Ovary (tissue), 3 donors: ENCODE measurements around the gene IL13RA1.

Experiments used
- POLR2A ChIP-seq: fragments of 450-650 bp; IDR thresholded peaks from one replicate; pipeline ENCODE4 v1.6.1; 2017; ENCODE audit warnings: antibody characterized with exemption, mild to moderate bottlenecking, moderate library complexity
- TF ChIP-seq, protein P1 (sequence below), 3 donors: fragments of 450-650 bp in 2 of 3; fragments of 200-600 bp in 1 of 3; IDR thresholded peaks; one replicate each; pipeline versions ENCODE4 v1.5.1 to v1.8.0; 2016 to 2022; ENCODE audit warnings: antibody characterized with exemption in 3 of 3, mild to moderate bottlenecking in 1 of 3
- donor health status: DM: no; HTN: no; CAD: no.

DNA sequence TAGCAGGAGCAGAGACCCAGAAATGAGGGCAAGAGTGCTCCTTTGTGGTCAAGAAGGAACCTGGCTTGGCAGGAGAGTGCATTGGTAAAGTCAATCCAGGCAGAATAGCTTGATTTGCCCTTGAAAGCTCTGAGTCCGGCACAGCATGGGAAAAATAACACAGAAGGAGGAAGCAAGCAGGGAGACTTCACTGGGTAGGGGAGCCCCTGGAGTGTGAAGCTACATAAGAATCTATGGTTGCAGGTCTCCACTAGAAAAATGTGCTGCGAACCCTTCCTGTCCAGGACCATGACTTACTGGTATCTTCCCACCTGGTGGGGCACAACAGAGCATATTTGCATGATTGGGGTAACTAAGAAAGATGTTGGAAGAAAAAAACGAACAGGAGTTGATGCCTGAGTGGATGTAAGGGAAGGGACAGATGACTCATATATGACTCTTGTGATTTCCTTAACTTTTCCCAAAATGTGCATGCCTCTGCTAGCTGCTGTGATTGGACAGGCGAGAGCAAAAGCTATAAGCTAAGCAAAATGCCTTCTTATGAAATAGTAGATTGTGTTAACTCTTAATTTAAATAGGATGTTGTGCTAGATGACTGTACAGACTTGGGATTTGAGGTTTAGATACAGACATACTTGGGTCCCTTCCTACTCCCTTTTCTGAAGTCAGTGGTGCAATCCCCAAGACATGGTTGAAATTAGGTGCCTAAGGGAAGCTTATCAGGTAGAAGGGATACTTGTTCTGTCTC, 3.3 kb downstream of the IL13RA1 start:
- no peak for TF ChIP-seq POLR2A
- TF ChIP-seq, protein P1, sequence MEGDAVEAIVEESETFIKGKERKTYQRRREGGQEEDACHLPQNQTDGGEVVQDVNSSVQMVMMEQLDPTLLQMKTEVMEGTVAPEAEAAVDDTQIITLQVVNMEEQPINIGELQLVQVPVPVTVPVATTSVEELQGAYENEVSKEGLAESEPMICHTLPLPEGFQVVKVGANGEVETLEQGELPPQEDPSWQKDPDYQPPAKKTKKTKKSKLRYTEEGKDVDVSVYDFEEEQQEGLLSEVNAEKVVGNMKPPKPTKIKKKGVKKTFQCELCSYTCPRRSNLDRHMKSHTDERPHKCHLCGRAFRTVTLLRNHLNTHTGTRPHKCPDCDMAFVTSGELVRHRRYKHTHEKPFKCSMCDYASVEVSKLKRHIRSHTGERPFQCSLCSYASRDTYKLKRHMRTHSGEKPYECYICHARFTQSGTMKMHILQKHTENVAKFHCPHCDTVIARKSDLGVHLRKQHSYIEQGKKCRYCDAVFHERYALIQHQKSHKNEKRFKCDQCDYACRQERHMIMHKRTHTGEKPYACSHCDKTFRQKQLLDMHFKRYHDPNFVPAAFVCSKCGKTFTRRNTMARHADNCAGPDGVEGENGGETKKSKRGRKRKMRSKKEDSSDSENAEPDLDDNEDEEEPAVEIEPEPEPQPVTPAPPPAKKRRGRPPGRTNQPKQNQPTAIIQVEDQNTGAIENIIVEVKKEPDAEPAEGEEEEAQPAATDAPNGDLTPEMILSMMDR (IDR thresholded peaks at IDR 0.05) = no peak
